ENCODE data around the gene SCN2B.

- no peak for TF ChIP-seq CTCF (IDR thresholded peaks at IDR 0.05)
- no peak for TF ChIP-seq POLR2A (IDR thresholded peaks at IDR 0.05)
Measured at GRCh38 chr11:118167906-118168305, 8.5 kb downstream of the SCN2B start.
